B cell (primary cell): ENCODE data around the gene ASIC1. TPM values are rescaled to one million over a fixed set of nuclear protein-coding genes. Genes with fewer than 3 reads are reported as not detected.

ENCODE experiments used
- ATAC-seq: fragments of 200-7000 bp; cut with Tn5 transposase; one replicate; pipeline ENCODE4 v1.10.0; 2021; ENCODE audit warnings: low read depth, mild to moderate bottlenecking, moderate number of reproducible peaks, moderate library complexity
- CTCF ChIA-PET: fragments of 350-600 bp; sonication (Branson Sonifier 250); formaldehyde crosslinking; loops from one replicate; lab custom pipeline; 2021; ENCODE audit warnings: antibody characterized with exemption, inconsistent platforms; lab: Charles Lee
- POLR2A ChIA-PET: fragments of 350-600 bp; sonication (Branson Sonifier 250); formaldehyde crosslinking; loops from one replicate; lab custom pipeline; 2021; ENCODE audit warnings: antibody characterized with exemption; lab: Charles Lee
- DNase-seq: peaks from one replicate; pipeline ENCODE4 v3.0.0; 2013
- H2AFZ ChIP-seq: 2 replicates; pipeline ENCODE4 v1.6.1; 2012; ENCODE audit warnings: mild to moderate bottlenecking, low read depth, low read length; ENCODE audit not compliant: insufficient read depth, poor library complexity, severe bottlenecking
- H3K27ac ChIP-seq, 2 donors: 1 replicate in 1 of 2; 2 replicates in 1 of 2; pipeline ENCODE4 v1.5.1; 2012 to 2013; ENCODE audit warnings: low read length in 2 of 2, mild to moderate bottlenecking in 2 of 2, moderate library complexity in 1 of 2
- H3K27me3 ChIP-seq, 4 experiments: fragments of 200-600 bp in 1 of 4; sonication (generic) in 1 of 4; replicated peaks in 1 of 4; 1 replicate in 2 of 4; 2 replicates in 2 of 4; pipeline versions ENCODE4 v1.6.1 to v1.7.0; 2013 to 2016; ENCODE audit warnings: low read length in 3 of 4, mild to moderate bottlenecking in 2 of 4, mixed read lengths in 1 of 4, moderate library complexity in 1 of 4; ENCODE audit not compliant: insufficient read depth in 4 of 4, control insufficient read depth in 3 of 4; ENCODE audit errors: control extremely low read depth in 1 of 4
- H3K36me3 ChIP-seq, 2 experiments: replicated peaks in 1 of 2; 1 replicate in 1 of 2; 2 replicates in 1 of 2; pipeline versions ENCODE4 v1.6.1 to v1.7.1; 2013; ENCODE audit warnings: low read length in 1 of 2; ENCODE audit not compliant: insufficient read depth in 2 of 2, control insufficient read depth in 1 of 2; ENCODE audit errors: control extremely low read depth in 1 of 2, extremely low read depth in 1 of 2
- H3K4me1 ChIP-seq, 2 donors: fragments of 200-600 bp in 1 of 2; sonication (generic) in 1 of 2; 1 replicate in 1 of 2; 2 replicates in 1 of 2; pipeline versions ENCODE4 v1.5.1 to v1.6.1; 2013 to 2017; ENCODE audit warnings: low read length in 2 of 2; ENCODE audit not compliant: control insufficient read depth in 2 of 2, insufficient read depth in 2 of 2
- H3K4me2 ChIP-seq: replicated peaks from 2 replicates; pipeline ENCODE3; 2012; ENCODE audit warnings: mild to moderate bottlenecking, low read depth, low read length; ENCODE audit not compliant: poor library complexity, severe bottlenecking
- H3K4me3 ChIP-seq, 5 experiments: fragments of 200-600 bp in 1 of 5; sonication (generic) in 1 of 5; 1 replicate in 3 of 5; 2 replicates in 2 of 5; pipeline versions ENCODE4 v1.5.1 to v1.7.0; 2011 to 2016; ENCODE audit warnings: low read length in 4 of 5, mild to moderate bottlenecking in 4 of 5, low read depth in 2 of 5, control low read depth in 1 of 5, moderate library complexity in 1 of 5; ENCODE audit not compliant: insufficient read depth in 1 of 5; ENCODE audit errors: control extremely low read depth in 1 of 5, extremely low read depth in 1 of 5
- H3K79me2 ChIP-seq: fragments of 200-600 bp; sonication (generic); one replicate; pipeline ENCODE4 v1.6.0; 2016; ENCODE audit warnings: low read length; ENCODE audit not compliant: control insufficient read depth, insufficient read depth
- H3K9ac ChIP-seq: fragments of 200-600 bp; sonication (generic); 2 replicates; pipeline ENCODE4 v1.6.1; 2017; ENCODE audit warnings: mild to moderate bottlenecking, low read length, moderate library complexity
- H3K9me3 ChIP-seq, 3 donors: one replicate each; pipeline versions ENCODE4 v1.6.1 to v1.7.1; 2013; ENCODE audit warnings: low read length in 2 of 3; ENCODE audit not compliant: control insufficient read depth in 2 of 3, insufficient read depth in 1 of 3; ENCODE audit errors: control extremely low read depth in 1 of 3
- H4K20me1 ChIP-seq: 2 replicates; pipeline ENCODE4 v1.6.0; 2012; ENCODE audit warnings: mild to moderate bottlenecking, low read length; ENCODE audit not compliant: insufficient read depth, control insufficient read depth, poor library complexity, severe bottlenecking
- H3K27ac Mint-ChIP-seq: one replicate; pipeline ENCODE4 v1.8.0; 2021; ENCODE audit warnings: mixed read lengths
- H3K27me3 Mint-ChIP-seq: one replicate; pipeline ENCODE4 v1.8.0; 2021; ENCODE audit warnings: mixed read lengths
- H3K4me1 Mint-ChIP-seq: one replicate; pipeline ENCODE4 v1.8.0; 2021; ENCODE audit warnings: mixed read lengths
- H3K4me3 Mint-ChIP-seq: one replicate; pipeline ENCODE4 v1.8.0; 2021; ENCODE audit warnings: mixed read lengths
- H3K9me3 Mint-ChIP-seq: one replicate; pipeline ENCODE4 v1.8.0; 2022; ENCODE audit warnings: mixed read lengths; ENCODE audit not compliant: insufficient read depth
- CTCF ChIP-seq: fragments of 200-600 bp; IDR thresholded peaks from one replicate; pipeline ENCODE4 v1.8.0; 2022; ENCODE audit warnings: antibody characterized with exemption, mild to moderate bottlenecking
- EZH2 ChIP-seq: IDR thresholded peaks from 2 replicates; pipeline ENCODE4 v1.6.1; 2012; ENCODE audit warnings: borderline replicate concordance, low read depth, mild to moderate bottlenecking, moderate library complexity, low read length; ENCODE audit not compliant: insufficient read depth, poor library complexity, severe bottlenecking
- WGBS: methylation state at CpG from one replicate; pipeline ENCODE4 v1.1.5; 2013; ENCODE audit warnings: missing lambda C conversion rate; ENCODE audit not compliant: insufficient coverage; 5-methylcytosine and 5-hydroxymethylcytosine counted together
- intact Hi-C: fragments of 100-400 bp; cut with micrococcal nuclease; formaldehyde crosslinking; loops from one replicate; pipeline ENCODE4 v1.10.0; 2022
- polyA plus RNA-seq: library from polyadenylated mRNA; depleted of rRNA; stranded (reverse); fragments of >200 nt; gene quantifications from 2 replicates; pipeline ENCODE4 v1.2.3, GENCODE V29; 2012
- total RNA-seq, 2 donors: library from RNA; stranded (reverse); fragments of 120-200 nt in 1 of 2; gene quantifications; 1 replicate in 1 of 2; 2 replicates in 1 of 2; pipeline versions ENCODE4 v1.2.3 to v1.2.4, GENCODE V29; 2013 to 2022

Gene ASIC1
- total and polyA plus RNA-seq, 2 donors (not counting 1 experiment from before 2014, with no cell fraction given): not detected

- CTCF ChIA-PET: interaction anchor here (0.8 to 15.9 kb wide), 10 partner anchors 9 to 240 kb away, joined by 3 to 343 read pairs (median 9); partner anchors contain the start of genes CERS5 and COX14
- Mint-ChIP-seq H3K9me3 (no peaks in the 10 kb centered on the region), H3K4me1 (peaks cover 4% of the 10 kb centered on the region)
Measured at GRCh38 chr12:50073712-50074111, 16.3 kb downstream of the ASIC1 start.

More at GRCh38 chr12:50073712-50074111, 16.3 kb downstream of the ASIC1 start:
- no peak overlapping the region for H3K27ac ChIP-seq
- H3K4me3 ChIP-seq: no peak overlapping the region
- intact Hi-C loops: no loop called here
- H3K36me3 ChIP-seq: no peaks in the 10 kb centered on the region
- Mint-ChIP-seq H3K27ac (no peak overlapping the region), H3K4me3 (no peak overlapping the region), H3K27me3 (peaks cover 11% of the 10 kb centered on the region)
- peaks cover 0 to 12% of the 10 kb centered on the region in 2 donors for H3K4me1 ChIP-seq
- DNase-seq (no peak), ATAC-seq (no peak)
- no peaks in the 10 kb centered on the region for H3K27me3 ChIP-seq
- H3K4me2 ChIP-seq: no peak overlapping the region
- POLR2A ChIA-PET: no interaction called here
- no peak overlapping the region for H3K9ac ChIP-seq
- TF ChIP-seq EZH2: no peak
- no peak for TF ChIP-seq CTCF
- no peaks in the 10 kb centered on the region for H4K20me1 ChIP-seq
- H3K79me2 ChIP-seq: no peaks in the 10 kb centered on the region
- no peaks in the 10 kb centered on the region for H3K9me3 ChIP-seq
- no peak overlapping the region for H2AFZ ChIP-seq
- 91% methylated on average over 10 of the region's 10 CpGs for WGBS
